Activated CD4-positive, alpha-beta memory T cell treated with anti-CD3 and anti-CD28 coated beads for 36 hours (primary cell): Measurements from ENCODE around the gene BTBD2. TPM values are rescaled to one million over a fixed set of nuclear protein-coding genes. Genes with fewer than 3 reads are reported as not detected.

Experiments used
- CTCF ChIA-PET: fragments of 350-600 bp; sonication (Branson Sonifier 250); formaldehyde crosslinking; loops from one replicate; lab custom pipeline; 2021; ENCODE audit warnings: antibody characterized with exemption, inconsistent platforms; lab: Charles Lee
- POLR2A ChIA-PET: fragments of 350-600 bp; sonication (Branson Sonifier 250); formaldehyde crosslinking; loops from one replicate; lab custom pipeline; 2021; ENCODE audit warnings: antibody characterized with exemption; lab: Charles Lee
- DNase-seq: peaks from one replicate; pipeline ENCODE4 v3.0.0-alpha.2; 2020
- H3K27ac Mint-ChIP-seq: one replicate; pipeline ENCODE4 v1.8.0; 2021; ENCODE audit warnings: mixed read lengths
- H3K27me3 Mint-ChIP-seq: one replicate; pipeline ENCODE4 v1.8.0; 2021; ENCODE audit warnings: mixed read lengths
- H3K36me3 Mint-ChIP-seq: one replicate; pipeline ENCODE4 v1.8.0; 2021; ENCODE audit warnings: mixed read lengths
- H3K4me1 Mint-ChIP-seq: one replicate; pipeline ENCODE4 v1.8.0; 2021; ENCODE audit warnings: low read depth, mixed read lengths
- H3K4me3 Mint-ChIP-seq: one replicate; pipeline ENCODE4 v1.8.0; 2021; ENCODE audit warnings: mild to moderate bottlenecking, mixed read lengths
- H3K9me3 Mint-ChIP-seq: one replicate; pipeline ENCODE4 v1.8.0; 2021; ENCODE audit warnings: mixed read lengths
- intact Hi-C: fragments of 100-400 bp; cut with micrococcal nuclease; formaldehyde crosslinking; loops from one replicate; pipeline ENCODE4 v1.15.1; 2023
- total RNA-seq, 2 experiments: library from RNA; stranded (reverse); gene quantifications; one replicate each; pipeline ENCODE4 v1.2.3, GENCODE V29; 2021

The BTBD2 gene
- total RNA-seq, 2 experiments from 2014 or later: 37.3 to 42.9 TPM

DNA sequence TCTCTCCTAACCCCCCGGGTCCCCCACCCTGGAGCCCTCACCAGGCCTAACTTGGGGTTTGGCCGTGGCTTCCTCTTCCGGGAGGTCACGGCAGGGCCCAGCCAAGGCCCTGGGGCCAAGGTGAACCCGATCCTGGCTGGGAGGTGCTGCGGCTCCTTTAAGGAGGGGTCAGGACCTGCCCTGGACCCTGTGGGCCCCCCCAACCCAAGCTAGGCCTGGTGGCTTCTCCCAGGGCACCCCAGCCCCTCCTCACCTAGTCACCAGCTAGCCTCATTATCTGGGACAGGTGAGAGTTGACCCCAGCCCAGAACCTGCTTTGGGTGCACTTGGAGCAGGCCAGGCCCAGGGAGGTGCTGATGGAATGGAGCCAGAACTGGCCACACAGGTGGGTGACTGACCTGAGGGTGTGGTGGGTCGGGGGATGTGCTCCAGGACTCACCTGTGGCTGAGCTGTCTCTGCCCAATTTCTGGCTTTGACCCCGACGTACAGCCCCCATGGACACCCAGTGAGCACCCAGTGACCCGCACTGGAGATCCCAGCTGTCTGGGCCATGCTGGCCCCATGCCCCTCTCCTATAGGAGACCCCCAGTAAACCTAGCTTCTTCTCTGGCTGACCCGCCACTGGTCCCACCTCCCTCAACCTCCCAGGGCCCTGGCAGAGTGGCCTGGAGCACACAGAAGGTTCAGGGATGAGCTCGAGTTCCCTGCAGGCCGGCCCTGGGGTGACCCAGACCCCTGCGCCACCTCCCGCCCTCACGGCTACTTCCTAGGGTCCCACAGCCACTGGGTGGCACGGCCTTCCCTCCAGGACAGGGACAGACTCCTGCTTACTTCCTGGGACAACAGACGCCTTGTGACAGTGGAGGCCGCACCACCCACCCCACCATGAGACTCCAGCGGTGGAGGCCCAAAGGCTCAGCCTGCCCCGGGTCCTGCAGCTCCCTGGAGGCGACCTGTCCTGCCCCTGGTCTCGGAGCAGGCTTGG is 42.3 kb upstream of the BTBD2 start:
- intact Hi-C loops: no loop called here
- Mint-ChIP-seq H3K4me3 (no peak overlapping the region), H3K36me3 (peaks cover 2% of the 10 kb centered on the region), H3K27me3 (no peaks in the 10 kb centered on the region), H3K27ac (peak overlapping the region; percentile 96), H3K9me3 (no peaks in the 10 kb centered on the region), H3K4me1 (peaks cover 42% of the 10 kb centered on the region)
- ChIA-PET CTCF (interaction anchor here (0.9 kb wide), 1 partner anchor 12 kb away, joined by 4 read pairs; no protein-coding TSS in a partner anchor), POLR2A (interaction anchor here (0.6 to 1.1 kb wide), 2 partner anchors 9 to 25 kb away, joined by 3 to 6 read pairs; no protein-coding TSS in a partner anchor)
- no peak for DNase-seq

DNA sequence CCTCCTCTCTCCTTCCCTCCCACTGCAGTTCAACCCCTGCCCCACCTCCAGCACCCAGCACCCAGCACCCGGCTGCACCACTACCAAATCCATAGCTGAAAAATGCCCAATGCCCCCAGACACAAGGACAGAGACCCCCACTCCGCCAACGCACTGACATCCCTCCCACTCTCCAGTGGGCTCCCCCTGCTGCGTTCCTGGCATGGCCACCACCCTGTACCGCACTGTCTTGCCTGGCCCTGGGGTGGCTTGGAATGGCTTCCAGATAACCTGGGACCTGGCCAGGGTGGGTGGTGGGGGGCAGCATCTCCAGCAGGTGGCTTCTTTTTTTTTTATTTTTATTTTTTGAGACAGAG is 41.3 kb upstream of the BTBD2 start:
- CTCF ChIA-PET: interaction anchor here (1.4 kb wide), 1 partner anchor 12 kb away, joined by 6 read pairs; no protein-coding TSS in a partner anchor
- Mint-ChIP-seq H3K27me3 (no peaks in the 10 kb centered on the region), H3K36me3 (peaks cover 2% of the 10 kb centered on the region), H3K4me1 (peaks cover 40% of the 10 kb centered on the region), H3K27ac (peak overlapping the region; percentile 96), H3K4me3 (no peak overlapping the region), H3K9me3 (no peaks in the 10 kb centered on the region)
- intact Hi-C loops: no loop called here
- no peak for DNase-seq
- POLR2A ChIA-PET: no interaction called here

DNA sequence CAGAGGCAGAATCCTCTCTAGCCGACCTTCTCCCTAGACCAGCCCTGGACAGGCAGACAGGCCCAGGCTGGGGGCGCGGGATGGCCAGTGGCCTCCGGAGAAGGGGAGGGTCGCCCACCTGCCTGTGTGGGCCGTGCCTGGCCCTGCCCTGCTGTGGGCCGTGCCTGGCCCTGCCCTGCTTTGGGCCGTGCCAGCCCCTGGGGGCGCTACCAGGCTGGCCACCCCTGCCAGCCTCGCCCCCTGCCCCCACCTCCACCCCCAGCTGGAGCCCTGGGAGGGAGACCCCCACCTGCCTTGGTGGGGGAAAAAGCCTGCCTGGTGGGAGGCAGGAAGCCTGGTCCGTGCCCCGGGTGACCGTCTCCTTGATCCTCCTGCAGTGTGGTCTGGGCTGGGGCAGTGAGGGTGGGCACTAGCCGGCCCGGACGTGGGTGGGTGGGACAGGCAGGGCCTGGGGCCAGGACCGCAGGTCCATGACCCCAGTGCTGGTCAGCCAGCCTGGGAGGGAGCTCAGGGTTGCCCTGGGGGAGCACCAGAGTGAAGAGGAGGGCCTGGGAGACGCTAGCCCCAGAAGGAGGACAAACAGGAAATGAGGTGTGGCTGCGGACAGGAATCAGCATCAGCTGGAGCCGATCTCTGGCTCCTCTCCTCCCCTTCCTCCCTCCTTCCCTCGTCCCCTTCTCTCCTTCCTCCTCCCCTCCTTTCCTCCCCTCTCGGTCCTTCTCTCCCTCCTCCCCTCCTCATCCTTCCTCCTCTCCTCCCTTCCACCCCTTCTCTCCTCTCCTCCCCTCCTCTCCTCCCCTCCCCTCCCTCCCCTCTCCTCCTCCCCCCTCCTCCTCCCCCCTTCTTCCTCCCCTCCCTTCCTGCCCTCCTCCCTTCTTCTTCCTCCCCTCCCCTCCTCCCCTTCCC is 40.7 kb upstream of the BTBD2 start:
- CTCF ChIA-PET: interaction anchor here (1.4 kb wide), 1 partner anchor 13 kb away, joined by 6 read pairs; no protein-coding TSS in a partner anchor
- intact Hi-C loops: no loop called here
- peak; percentile 62 for DNase-seq

GRCh38 chr19:2054763-2055162 is 39.2 kb upstream of the BTBD2 start:
- H3K27ac Mint-ChIP-seq: peak overlapping the region; percentile 89
- H3K9me3 Mint-ChIP-seq: no peaks in the 10 kb centered on the region
- DNase-seq: no peak
- peaks cover 37% of the 10 kb centered on the region for H3K4me1 Mint-ChIP-seq
- intact Hi-C loops: no loop called here
- no peaks in the 10 kb centered on the region for H3K27me3 Mint-ChIP-seq
- H3K4me3 Mint-ChIP-seq: no peak overlapping the region
- POLR2A ChIA-PET: interaction anchor here (1.4 kb wide), 1 partner anchor 13 kb away, joined by 3 read pairs; no protein-coding TSS in a partner anchor
- CTCF ChIA-PET: interaction anchor here (0.7 to 1.5 kb wide), 2 partner anchors 15 to 461 kb away, joined by 3 to 4 read pairs; no protein-coding TSS in a partner anchor
- peaks cover 3% of the 10 kb centered on the region for H3K36me3 Mint-ChIP-seq

More for the DNA sequence above, 40.7 kb upstream of the BTBD2 start:
- Mint-ChIP-seq H3K4me3 (peak overlapping the region; percentile 74), H3K27ac (peak overlapping the region; percentile 96), H3K9me3 (no peaks in the 10 kb centered on the region), H3K27me3 (no peaks in the 10 kb centered on the region), H3K36me3 (peaks cover 2% of the 10 kb centered on the region), H3K4me1 (peaks cover 44% of the 10 kb centered on the region)
- POLR2A ChIA-PET: no interaction called here

DNA sequence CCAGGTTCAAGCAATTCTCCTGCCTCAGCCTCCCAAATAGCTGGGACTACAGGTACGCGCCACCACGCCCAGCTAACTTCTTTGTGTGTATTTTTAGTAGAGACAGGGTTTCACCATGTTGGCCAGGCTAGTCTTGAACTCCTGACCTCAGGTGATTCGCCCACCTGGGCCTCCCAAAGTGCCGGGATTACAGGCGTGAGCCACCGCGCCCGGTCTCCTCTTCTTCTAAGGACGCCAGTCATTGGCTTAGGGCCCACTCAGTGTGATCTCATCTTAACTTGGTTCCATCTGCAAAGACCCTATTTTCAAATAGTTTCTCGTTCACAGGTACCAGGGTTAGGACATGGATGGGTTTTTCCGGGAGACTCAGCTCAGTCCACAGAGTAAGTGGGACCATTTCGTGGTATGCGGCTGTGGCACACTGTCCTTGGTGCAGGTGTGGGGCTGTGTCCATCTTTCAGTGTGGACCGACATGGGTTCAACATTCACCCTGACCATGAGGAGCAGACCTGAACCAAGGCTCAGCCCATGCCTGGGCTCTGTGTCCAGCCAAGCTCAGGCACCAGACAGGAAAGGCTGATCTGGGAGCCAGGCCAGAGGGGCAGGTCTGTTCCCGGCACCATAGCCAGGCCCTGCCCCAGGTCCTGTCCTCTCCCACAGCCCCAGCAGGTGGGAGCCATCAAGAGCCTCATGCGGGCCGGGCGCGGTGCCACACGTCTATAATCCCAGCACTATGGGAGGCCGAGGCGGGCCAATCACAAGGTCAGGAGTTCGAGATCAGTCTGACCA is 38.3 kb upstream of the BTBD2 start:
- intact Hi-C loops: no loop called here
- Mint-ChIP-seq H3K27ac (peak overlapping the region; percentile 92), H3K4me3 (no peak overlapping the region), H3K9me3 (no peaks in the 10 kb centered on the region), H3K36me3 (peaks cover 7% of the 10 kb centered on the region), H3K4me1 (peaks cover 40% of the 10 kb centered on the region), H3K27me3 (no peaks in the 10 kb centered on the region)
- CTCF ChIA-PET: interaction anchor here (0.7 to 1.5 kb wide), 2 partner anchors 16 to 460 kb away, joined by 3 to 4 read pairs; no protein-coding TSS in a partner anchor
- no peak for DNase-seq
- POLR2A ChIA-PET: interaction anchor here (1.4 to 2.8 kb wide), 2 partner anchors 11 to 12 kb away, joined by 3 to 26 read pairs; no protein-coding TSS in a partner anchor

GRCh38 chr19:2051773-2052704 is 36.5 kb upstream of the BTBD2 start:
- Mint-ChIP-seq H3K4me1 (peaks cover 48% of the 10 kb centered on the region), H3K9me3 (no peaks in the 10 kb centered on the region), H3K27ac (peak overlapping the region; percentile 92), H3K27me3 (no peaks in the 10 kb centered on the region), H3K4me3 (peak overlapping the region; percentile 65), H3K36me3 (peaks cover 7% of the 10 kb centered on the region)
- ChIA-PET CTCF (interaction anchor here (0.6 to 1.8 kb wide), 7 partner anchors 9 to 368 kb away, joined by 3 to 8 read pairs (median 3); no protein-coding TSS in a partner anchor), POLR2A (interaction anchor here (0.5 to 2.8 kb wide), 13 partner anchors 9 to 146 kb away, joined by 3 to 26 read pairs (median 5); no protein-coding TSS in a partner anchor)
- intact Hi-C loops: loop anchor here (1.0 to 2.0 kb wide), 2 partner anchors 10 to 45 kb away; partner anchors contain the start of genes IZUMO4 and MOB3A
- DNase-seq: peak; percentile 60

DNA sequence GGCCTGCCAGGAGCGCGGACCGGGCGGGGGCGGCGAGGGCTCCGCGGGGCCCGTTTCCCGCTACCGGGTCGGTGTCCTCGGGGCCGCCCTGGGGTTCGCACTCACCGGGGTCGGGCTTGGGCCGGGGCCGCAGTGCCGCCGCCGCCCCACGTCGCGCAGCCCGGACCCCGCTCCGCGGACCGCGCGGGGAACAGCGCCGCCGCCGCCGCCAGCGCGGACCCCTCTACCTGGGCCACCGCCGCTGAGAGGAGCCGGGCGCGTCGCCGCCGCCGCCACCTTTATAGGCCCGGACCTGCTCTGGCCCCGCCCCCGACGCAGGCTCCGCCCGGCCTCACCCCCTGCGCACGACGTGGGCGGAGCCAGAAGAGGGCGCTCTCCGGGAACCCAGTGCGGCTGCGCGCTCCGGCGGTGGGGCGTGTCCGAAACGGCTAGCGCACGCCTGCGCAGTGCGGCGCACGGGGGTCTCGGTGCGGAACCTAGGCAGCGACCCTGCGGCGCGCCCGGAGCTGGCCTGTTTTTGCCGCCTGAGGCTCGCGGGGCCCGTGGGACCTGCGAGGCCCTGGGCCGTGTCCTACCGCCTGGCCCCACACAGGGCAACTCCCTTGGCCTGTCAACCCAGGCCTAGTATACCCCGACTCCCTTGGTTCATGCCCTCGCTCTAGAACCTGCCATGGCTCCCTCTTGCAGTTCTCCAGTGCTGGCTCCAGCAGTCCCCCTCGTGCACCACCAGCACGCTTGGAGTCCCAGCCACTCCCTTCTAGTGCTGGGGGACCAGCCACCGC is 35.7 kb upstream of the BTBD2 start, which contains the start of gene MKNK2:
Gene MKNK2, minus strand, starts transcription at position 254 of the 782 bp plus-strand sequence. CDS start 393 bp downstream, outside the sequence.
- ChIA-PET POLR2A (interaction anchor here (0.6 to 2.8 kb wide), 10 partner anchors 8 to 145 kb away, joined by 3 to 26 read pairs (median 6); no protein-coding TSS in a partner anchor), CTCF (interaction anchor here (0.6 to 1.8 kb wide), 3 partner anchors 9 to 369 kb away, joined by 3 to 8 read pairs (median 3); no protein-coding TSS in a partner anchor)
- DNase-seq: peak; percentile 95
- Mint-ChIP-seq H3K27me3 (no peaks in the 10 kb centered on the region), H3K27ac (peak within 1 kb of the TSS; percentile 92), H3K4me1 (peaks cover 45% of the 10 kb centered on the region), H3K4me3 (peak within 1 kb of the TSS; percentile 86), H3K36me3 (peaks cover 7% of the 10 kb centered on the region), H3K9me3 (no peaks in the 10 kb centered on the region)
- intact Hi-C loops: loop anchor here (1.0 to 2.0 kb wide), 3 partner anchors 9 to 46 kb away; partner anchors contain the start of genes IZUMO4 and MOB3A

GRCh38 chr19:2050349-2050990 is 35.0 kb upstream of the BTBD2 start:
- intact Hi-C loops: loop anchor here (1.0 to 2.0 kb wide), 2 partner anchors 11 to 46 kb away; partner anchors contain the start of genes IZUMO4 and MOB3A
- DNase-seq: no peak
- peak overlapping the region; percentile 86 for H3K4me3 Mint-ChIP-seq
- peaks cover 7% of the 10 kb centered on the region for H3K36me3 Mint-ChIP-seq
- peaks cover 41% of the 10 kb centered on the region for H3K4me1 Mint-ChIP-seq
- no peaks in the 10 kb centered on the region for H3K9me3 Mint-ChIP-seq
- H3K27me3 Mint-ChIP-seq: no peaks in the 10 kb centered on the region
- ChIA-PET POLR2A (interaction anchor here (1.0 kb wide), 1 partner anchor 9 kb away, joined by 5 read pairs; no protein-coding TSS in a partner anchor), CTCF (no interaction called here)
- H3K27ac Mint-ChIP-seq: peak overlapping the region; percentile 84
